ENCODE measurements around the gene RARS1.
"Not testable (repeated sequence)": the region's sequence is repeated elsewhere in the genome, so short reads cannot be mapped to it uniquely, and the experiment has no call there.

RARS1 gene

GRCh38 chr5:168513861-168514428, 27.7 kb downstream of the RARS1 start:
- H3K27me3 Mint-ChIP-seq = no peaks in the 10 kb centered on the region
- no peak overlapping the region for H3K27ac Mint-ChIP-seq
- H3K4me1 Mint-ChIP-seq (ENCODE audit: low read depth) = no peaks in the 10 kb centered on the region
- H3K4me3 Mint-ChIP-seq = no peak overlapping the region
- H3K36me3 Mint-ChIP-seq (ENCODE audit: low read depth) = peaks cover 100% of the 10 kb centered on the region
- intact Hi-C loops (cut with micrococcal nuclease) = no loop called here
- peaks cover 32% of the 10 kb centered on the region for H3K9me3 Mint-ChIP-seq

- Mint-ChIP-seq H3K4me3 (no peak overlapping the region), H3K27me3 (peaks cover 35% of the 10 kb centered on the region), H3K36me3 (ENCODE audit: low read depth) (peaks cover 10% of the 10 kb centered on the region), H3K4me1 (ENCODE audit: low read depth) (peaks cover 12% of the 10 kb centered on the region), H3K27ac (no peak overlapping the region), H3K9me3 (no peaks in the 10 kb centered on the region)
- intact Hi-C loops (cut with micrococcal nuclease) = no loop called here
These were observed 39.6 kb downstream of the RARS1 start for GRCh38 chr5:168525856-168526255.

GRCh38 chr5:168527756-168528295, 41.6 kb downstream of the RARS1 start:
- H3K27ac Mint-ChIP-seq = no peak overlapping the region
- H3K36me3 Mint-ChIP-seq (ENCODE audit: low read depth) = peaks cover 4% of the 10 kb centered on the region
- H3K4me1 Mint-ChIP-seq (ENCODE audit: low read depth) = peaks cover 12% of the 10 kb centered on the region
- intact Hi-C loops (cut with micrococcal nuclease) = no loop called here
- no peaks in the 10 kb centered on the region for H3K9me3 Mint-ChIP-seq
- no peak overlapping the region for H3K4me3 Mint-ChIP-seq
- H3K27me3 Mint-ChIP-seq = peaks cover 47% of the 10 kb centered on the region

- intact Hi-C loops (cut with micrococcal nuclease) = no loop called here
- peaks cover 12% of the 10 kb centered on the region for H3K4me1 Mint-ChIP-seq (ENCODE audit: low read depth)
- H3K9me3 Mint-ChIP-seq = no peaks in the 10 kb centered on the region
- H3K36me3 Mint-ChIP-seq (ENCODE audit: low read depth) = no peaks in the 10 kb centered on the region
- peak within 1 kb of the TSS; percentile 72 for H3K4me3 Mint-ChIP-seq
- peaks cover 47% of the 10 kb centered on the region for H3K27me3 Mint-ChIP-seq
- H3K27ac Mint-ChIP-seq = no peak within 1 kb of the TSS
These were observed 42.5 kb downstream of the RARS1 start, which contains the start of gene FBLL1 for GRCh38 chr5:168528521-168529373. Gene FBLL1 (plus strand): TSS chr5:168529305. CDS start chr5:168529505, 200 bp downstream.

- Mint-ChIP-seq H3K9me3 (no peaks in the 10 kb centered on the region), H3K4me1 (ENCODE audit: low read depth) (peaks cover 12% of the 10 kb centered on the region), H3K27me3 (peaks cover 47% of the 10 kb centered on the region), H3K4me3 (peak overlapping the region; percentile 72), H3K36me3 (ENCODE audit: low read depth) (no peaks in the 10 kb centered on the region), H3K27ac (no peak overlapping the region)
- intact Hi-C loops (cut with micrococcal nuclease) = no loop called here
These were observed 43.3 kb downstream of the RARS1 start for GRCh38 chr5:168529374-168530234.

GRCh38 chr5:168530621-168531150, 44.4 kb downstream of the RARS1 start:
- no peak overlapping the region for H3K4me3 Mint-ChIP-seq
- H3K36me3 Mint-ChIP-seq (ENCODE audit: low read depth) = no peaks in the 10 kb centered on the region
- no peak overlapping the region for H3K27ac Mint-ChIP-seq

GRCh38 chr5:168531191-168531590, 44.9 kb downstream of the RARS1 start:
- Mint-ChIP-seq H3K27me3 (peaks cover 47% of the 10 kb centered on the region), H3K27ac (no peak overlapping the region), H3K4me3 (no peak overlapping the region), H3K36me3 (ENCODE audit: low read depth) (no peaks in the 10 kb centered on the region), H3K9me3 (no peaks in the 10 kb centered on the region), H3K4me1 (ENCODE audit: low read depth) (peaks cover 12% of the 10 kb centered on the region)
- intact Hi-C loops (cut with micrococcal nuclease) = no loop called here

More at GRCh38 chr5:168530621-168531150, 44.4 kb downstream of the RARS1 start:
- intact Hi-C loops (cut with micrococcal nuclease) = no loop called here
- H3K4me1 Mint-ChIP-seq (ENCODE audit: low read depth) = peaks cover 12% of the 10 kb centered on the region
- no peaks in the 10 kb centered on the region for H3K9me3 Mint-ChIP-seq
- peaks cover 47% of the 10 kb centered on the region for H3K27me3 Mint-ChIP-seq

- H3K9me3 Mint-ChIP-seq = no peaks in the 10 kb centered on the region
- no peaks in the 10 kb centered on the region for H3K36me3 Mint-ChIP-seq (ENCODE audit: low read depth)
- peaks cover 12% of the 10 kb centered on the region for H3K4me1 Mint-ChIP-seq (ENCODE audit: low read depth)
- peaks cover 46% of the 10 kb centered on the region for H3K27me3 Mint-ChIP-seq
- intact Hi-C loops (cut with micrococcal nuclease) = no loop called here
- no peak overlapping the region for H3K4me3 Mint-ChIP-seq
- H3K27ac Mint-ChIP-seq = no peak overlapping the region
These were observed 46.0 kb downstream of the RARS1 start for GRCh38 chr5:168531987-168532864.

GRCh38 chr5:168534351-168534750, 48.1 kb downstream of the RARS1 start:
- H3K27ac Mint-ChIP-seq; H3K4me3 Mint-ChIP-seq; H3K4me1 Mint-ChIP-seq (ENCODE audit: low read depth); H3K9me3 Mint-ChIP-seq; intact Hi-C loops (cut with micrococcal nuclease); H3K36me3 Mint-ChIP-seq (ENCODE audit: low read depth): not testable (repeated sequence)
- H3K27me3 Mint-ChIP-seq = peaks cover 28% of the 10 kb centered on the region

GRCh38 chr5:168537176-168537575, 50.9 kb downstream of the RARS1 start:
- Mint-ChIP-seq H3K27ac (no peak overlapping the region), H3K4me3 (no peak overlapping the region), H3K27me3 (peaks cover 6% of the 10 kb centered on the region), H3K36me3 (ENCODE audit: low read depth) (no peaks in the 10 kb centered on the region), H3K4me1 (ENCODE audit: low read depth) (no peaks in the 10 kb centered on the region), H3K9me3 (no peaks in the 10 kb centered on the region)
- intact Hi-C loops (cut with micrococcal nuclease) = no loop called here

GRCh38 chr5:168549554-168549953, 63.3 kb downstream of the RARS1 start:
- Mint-ChIP-seq H3K36me3 (ENCODE audit: low read depth) (peaks cover 56% of the 10 kb centered on the region), H3K9me3 (no peaks in the 10 kb centered on the region), H3K27ac (no peak overlapping the region), H3K27me3 (no peaks in the 10 kb centered on the region), H3K4me1 (ENCODE audit: low read depth) (no peaks in the 10 kb centered on the region), H3K4me3 (no peak overlapping the region)
- intact Hi-C loops (cut with micrococcal nuclease) = no loop called here

- intact Hi-C loops (cut with micrococcal nuclease) = no loop called here
- no peaks in the 10 kb centered on the region for H3K27me3 Mint-ChIP-seq
- no peak overlapping the region for H3K27ac Mint-ChIP-seq
- no peaks in the 10 kb centered on the region for H3K4me1 Mint-ChIP-seq (ENCODE audit: low read depth)
- H3K9me3 Mint-ChIP-seq = no peaks in the 10 kb centered on the region
- H3K36me3 Mint-ChIP-seq (ENCODE audit: low read depth) = peaks cover 56% of the 10 kb centered on the region
- no peak overlapping the region for H3K4me3 Mint-ChIP-seq
These were observed 64.4 kb downstream of the RARS1 start for GRCh38 chr5:168550656-168551055.

- peaks cover 62% of the 10 kb centered on the region for H3K36me3 Mint-ChIP-seq (ENCODE audit: low read depth)
- no peaks in the 10 kb centered on the region for H3K9me3 Mint-ChIP-seq
- intact Hi-C loops (cut with micrococcal nuclease) = no loop called here
- no peak overlapping the region for H3K27ac Mint-ChIP-seq
- no peaks in the 10 kb centered on the region for H3K27me3 Mint-ChIP-seq
- no peaks in the 10 kb centered on the region for H3K4me1 Mint-ChIP-seq (ENCODE audit: low read depth)
- no peak overlapping the region for H3K4me3 Mint-ChIP-seq
These were observed 65.9 kb downstream of the RARS1 start for GRCh38 chr5:168552146-168552545.
